Stimulated activated CD8-positive, alpha-beta memory T cell treated with anti-CD3 and anti-CD28 coated beads, Interleukin-7, amount 100 ng/mL, for 4 hours (primary cell): ENCODE results near the gene GOLGA6L2.
"Not testable (repeated sequence)": the region's sequence is repeated elsewhere in the genome, so short reads cannot be mapped to it uniquely, and the experiment has no call there.

Experiments
- DNase-seq, 2 donors: peaks; one replicate each; pipeline ENCODE4 v3.0.0-alpha.2; 2020; ENCODE audit warnings: low read depth in 2 of 2

The GOLGA6L2 gene

GRCh38 chr15:23447107-23447500, at the start of gene GOLGA6L2:
Gene GOLGA6L2 (minus strand): TSS chr15:23447243. CDS start chr15:23447181, 62 bp downstream.
- no peak for DNase-seq

GRCh38 chr15:23484870-23485269, 37.8 kb upstream of the GOLGA6L2 start:
- no peak for DNase-seq

GRCh38 chr15:23483821-23484299, 36.8 kb upstream of the GOLGA6L2 start:
- no peak for DNase-seq

- no peak for DNase-seq
Measured at GRCh38 chr15:23482764-23483489, 35.9 kb upstream of the GOLGA6L2 start.

GRCh38 chr15:23482228-23482627, 35.2 kb upstream of the GOLGA6L2 start:
- DNase-seq, result no peak

- DNase-seq, result no peak
Measured at GRCh38 chr15:23477920-23478319, 30.9 kb upstream of the GOLGA6L2 start.

GRCh38 chr15:23472678-23473077, 25.6 kb upstream of the GOLGA6L2 start:
- DNase-seq, result no peak

GRCh38 chr15:23472033-23472432, 25.0 kb upstream of the GOLGA6L2 start:
- no peak for DNase-seq

GRCh38 chr15:23467110-23467600, 20.1 kb upstream of the GOLGA6L2 start:
- no peak for DNase-seq

- DNase-seq, result no peak
Measured at GRCh38 chr15:23457890-23458289, 10.8 kb upstream of the GOLGA6L2 start.

GRCh38 chr15:23446215-23447106, 582 bp downstream of the GOLGA6L2 start:
- DNase-seq, result no peak

- DNase-seq, result no peak
Measured at GRCh38 chr15:23444269-23444668, 2.8 kb downstream of the GOLGA6L2 start.

GRCh38 chr15:23441204-23441603, 5.8 kb downstream of the GOLGA6L2 start:
- DNase-seq, result no peak

- no peak for DNase-seq
Measured at GRCh38 chr15:23440596-23440995, 6.4 kb downstream of the GOLGA6L2 start.

GRCh38 chr15:23439513-23439912, 7.5 kb downstream of the GOLGA6L2 start:
- DNase-seq, result no peak

GRCh38 chr15:23438816-23439466, 8.1 kb downstream of the GOLGA6L2 start:
- DNase-seq, result no peak

- no peak for DNase-seq
Measured at GRCh38 chr15:23437673-23438072, 9.4 kb downstream of the GOLGA6L2 start.

GRCh38 chr15:23437146-23437545, 9.9 kb downstream of the GOLGA6L2 start:
- no peak for DNase-seq

- no peak for DNase-seq
Measured at GRCh38 chr15:23436421-23436820, 10.6 kb downstream of the GOLGA6L2 start.

GRCh38 chr15:23434699-23435098, 12.3 kb downstream of the GOLGA6L2 start:
- DNase-seq, result not testable (repeated sequence)

GRCh38 chr15:23425327-23425726, 21.7 kb downstream of the GOLGA6L2 start:
- not testable (repeated sequence) for DNase-seq
